Subcutaneous adipose tissue (tissue), 4 donors: ENCODE data around the gene SH3GL3. TPM values are rescaled to one million over a fixed set of nuclear protein-coding genes. Genes with fewer than 3 reads are reported as not detected.

Experiments used
- CTCF ChIP-seq: fragments of 450-650 bp; IDR thresholded peaks from one replicate; pipeline ENCODE4 v1.5.1; 2016; ENCODE audit warnings: low read depth, mild to moderate bottlenecking, control low read depth, antibody characterized with exemption, moderate library complexity
- total RNA-seq, 4 donors: library from RNA; depleted of rRNA; stranded (reverse); fragments of >200 nt; gene quantifications; one replicate each; pipeline ENCODE4 v1.1.0, GENCODE V29; 2016

SH3GL3 gene
- total RNA-seq, 4 donors from 2014 or later, result not detected

GRCh38 chr15:83547168-83547567, 100.0 kb downstream of the SH3GL3 start:
- no peak for TF ChIP-seq CTCF

- no peak for TF ChIP-seq CTCF
These were observed 102.5 kb downstream of the SH3GL3 start for GRCh38 chr15:83549623-83550022.

- TF ChIP-seq CTCF, result no peak
These were observed 107.4 kb downstream of the SH3GL3 start for GRCh38 chr15:83554558-83554957.

GRCh38 chr15:83555383-83555782, 108.2 kb downstream of the SH3GL3 start:
- TF ChIP-seq CTCF, result no peak

DNA sequence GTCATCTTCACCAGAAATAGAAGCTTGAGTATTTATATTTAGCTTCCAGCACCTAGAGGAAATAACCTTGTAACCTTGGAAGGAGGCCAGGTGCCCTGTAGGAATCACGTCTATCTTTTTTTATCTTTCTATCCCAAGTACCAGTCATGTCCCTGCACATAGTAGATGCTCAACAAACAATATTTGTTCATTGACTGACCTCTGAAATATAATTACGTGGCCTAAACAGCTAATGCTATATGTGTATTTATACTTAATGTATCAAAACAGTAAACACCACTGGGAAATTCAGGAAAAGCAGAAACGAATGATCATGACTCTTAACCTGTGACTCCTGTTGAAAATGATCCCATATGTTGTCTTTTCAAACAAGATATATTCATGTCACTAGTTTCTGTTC, 108.9 kb downstream of the SH3GL3 start:
- TF ChIP-seq CTCF, result no peak

DNA sequence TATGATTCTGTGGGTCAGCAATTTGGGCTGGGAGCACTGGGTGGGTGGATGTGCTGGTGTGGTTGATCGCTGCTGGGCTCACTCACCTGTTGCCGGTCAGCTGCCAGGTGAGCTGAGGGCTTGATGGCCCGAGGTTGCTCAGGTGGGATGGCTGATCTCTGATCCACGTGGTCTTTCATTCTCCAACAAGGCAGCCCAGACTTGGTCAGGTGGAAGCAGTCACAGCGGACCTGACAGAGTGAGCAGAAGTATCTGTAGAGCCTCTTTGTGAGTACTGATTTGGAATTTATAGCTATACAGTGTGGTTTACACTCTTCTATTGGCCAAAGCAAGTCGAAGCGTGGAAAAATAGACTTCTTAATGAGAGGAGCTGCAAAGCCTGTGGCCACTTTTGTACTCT, 109.6 kb downstream of the SH3GL3 start:
- TF ChIP-seq CTCF, result no peak

- no peak for TF ChIP-seq CTCF
These were observed 111.0 kb downstream of the SH3GL3 start for GRCh38 chr15:83558146-83558545.
